Neuronal stem cell (in vitro differentiated cells): ENCODE data around the gene AUTS2.

Experiments used
- DNase-seq: peaks from one replicate; pipeline ENCODE4 v3.0.0-alpha.2; 2013; ENCODE audit warnings: low spot score
- H2AFZ ChIP-seq: one replicate; pipeline ENCODE4 v1.6.1; 2013; ENCODE audit warnings: mild to moderate bottlenecking, low read length, inconsistent platforms
- H2AK5ac ChIP-seq: 2 replicates; pipeline ENCODE4 v1.6.1; 2013; ENCODE audit warnings: low read depth, mild to moderate bottlenecking, inconsistent platforms, low read length, moderate library complexity, mixed read lengths
- H2BK120ac ChIP-seq: 2 replicates; pipeline ENCODE4 v1.6.1; 2013; ENCODE audit warnings: low read depth, mild to moderate bottlenecking, inconsistent platforms, low read length, moderate library complexity, mixed read lengths
- H2BK12ac ChIP-seq: one replicate; pipeline ENCODE4 v1.6.1; 2013; ENCODE audit warnings: low read length, inconsistent platforms
- H2BK15ac ChIP-seq: 2 replicates; pipeline ENCODE4 v1.6.1; 2013; ENCODE audit warnings: mild to moderate bottlenecking, low read length, inconsistent platforms, mixed read lengths
- H2BK5ac ChIP-seq: one replicate; pipeline ENCODE4 v1.6.1; 2013; ENCODE audit warnings: inconsistent platforms, mild to moderate bottlenecking, low read length, moderate library complexity
- H3K14ac ChIP-seq: one replicate; pipeline ENCODE4 v1.6.1; 2013; ENCODE audit warnings: low read length, inconsistent platforms
- H3K18ac ChIP-seq: 2 replicates; pipeline ENCODE4 v1.6.1; 2013; ENCODE audit warnings: low read length, inconsistent platforms
- H3K23ac ChIP-seq: 2 replicates; pipeline ENCODE4 v1.6.1; 2013; ENCODE audit warnings: low read depth, mild to moderate bottlenecking, mixed read lengths, low read length, inconsistent platforms; ENCODE audit not compliant: poor library complexity
- H3K27ac ChIP-seq: replicated peaks from 3 replicates; pipeline ENCODE4 v1.5.1; 2013; ENCODE audit warnings: low read length, inconsistent platforms
- H3K27me3 ChIP-seq, 3 experiments: 2 replicates each; pipeline ENCODE4 v1.6.1; 2013; ENCODE audit warnings: low read length in 3 of 3, mild to moderate bottlenecking in 2 of 3, inconsistent platforms in 1 of 3, low read depth in 1 of 3, mixed read lengths in 1 of 3, moderate library complexity in 1 of 3; ENCODE audit not compliant: control insufficient read depth in 3 of 3, insufficient read depth in 3 of 3
- H3K36me3 ChIP-seq, 2 donors: replicated peaks in 1 of 2; 2 replicates each; pipeline ENCODE4 v1.6.1; 2013; ENCODE audit warnings: low read length in 2 of 2; ENCODE audit not compliant: control insufficient read depth in 2 of 2, insufficient read depth in 2 of 2
- H3K4ac ChIP-seq: 2 replicates; pipeline ENCODE4 v1.6.1; 2013; ENCODE audit warnings: inconsistent platforms, mild to moderate bottlenecking, low read length, moderate library complexity
- H3K4me1 ChIP-seq, 2 donors: 1 replicate in 1 of 2; 2 replicates in 1 of 2; pipeline ENCODE4 v1.6.1; 2013; ENCODE audit warnings: low read length in 2 of 2, low read depth in 1 of 2; ENCODE audit not compliant: control insufficient read depth in 2 of 2, insufficient read depth in 1 of 2
- H3K4me2 ChIP-seq: one replicate; pipeline ENCODE4 v1.6.1; 2013; ENCODE audit warnings: mild to moderate bottlenecking, low read length, inconsistent platforms; ENCODE audit not compliant: insufficient read depth, poor library complexity, severe bottlenecking
- H3K4me3 ChIP-seq, 2 donors: 2 replicates each; pipeline ENCODE4 v1.5.1; 2013; ENCODE audit warnings: low read length in 2 of 2, mild to moderate bottlenecking in 2 of 2, inconsistent platforms in 1 of 2, moderate library complexity in 1 of 2
- H3K79me1 ChIP-seq: one replicate; pipeline ENCODE4 v1.6.1; 2013; ENCODE audit warnings: low read depth, mild to moderate bottlenecking, inconsistent platforms, low read length, moderate library complexity
- H3K9ac ChIP-seq: one replicate; pipeline ENCODE4 v1.6.1; 2013; ENCODE audit warnings: mild to moderate bottlenecking, low read depth, low read length, inconsistent platforms; ENCODE audit not compliant: poor library complexity
- H3K9me3 ChIP-seq, 2 donors: replicated peaks in 1 of 2; 2 replicates each; pipeline versions ENCODE3 to v1.6.1; 2013; ENCODE audit warnings: low read length in 2 of 2, mild to moderate bottlenecking in 2 of 2, inconsistent platforms in 1 of 2, low read depth in 1 of 2, mixed read lengths in 1 of 2, moderate library complexity in 1 of 2; ENCODE audit not compliant: control insufficient read depth in 2 of 2, insufficient read depth in 1 of 2
- H4K8ac ChIP-seq: one replicate; pipeline ENCODE4 v1.6.1; 2013; ENCODE audit warnings: low read depth, mild to moderate bottlenecking, inconsistent platforms, low read length, moderate library complexity
- H4K91ac ChIP-seq: one replicate; pipeline ENCODE4 v1.6.1; 2013; ENCODE audit warnings: low read length, low read depth, mild to moderate bottlenecking, inconsistent platforms; ENCODE audit not compliant: poor library complexity
- WGBS, 2 donors: extraction: QIAGEN DNeasy Blood & Tissue Kit; methylation state at CpG; one replicate each; pipeline ENCODE4 v1.1.7; 2013; ENCODE audit warnings: missing lambda C conversion rate in 2 of 2, mixed read lengths in 1 of 2; ENCODE audit not compliant: insufficient read length in 2 of 2, insufficient replicate concordance in 1 of 2; ENCODE audit errors: extremely low coverage in 2 of 2; 5-methylcytosine and 5-hydroxymethylcytosine counted together

AUTS2 gene

GRCh38 chr7:69764681-69765080 lies 166.4 kb downstream of the AUTS2 start:
- whole genome bisulfite sequencing, 2 donors = no CpG with 5 or more reads among the region's 2 CpGs
- no peak overlapping the region for H4K8ac ChIP-seq
- H2AFZ ChIP-seq = no peak overlapping the region
- no peaks in the 10 kb centered on the region for H3K9me3 ChIP-seq
- no peaks in the 10 kb centered on the region for H3K27me3 ChIP-seq
- H2BK12ac ChIP-seq = no peak overlapping the region
- H3K4me2 ChIP-seq = no peak overlapping the region
- no peak overlapping the region for H2BK120ac ChIP-seq
- H3K18ac ChIP-seq = no peak overlapping the region
- H4K91ac ChIP-seq = no peak overlapping the region
- H2BK5ac ChIP-seq = no peak overlapping the region
- H2AK5ac ChIP-seq = no peak overlapping the region
- peaks cover 11 to 28% of the 10 kb centered on the region in 2 donors for H3K4me1 ChIP-seq
- DNase-seq = no peak
- no peak overlapping the region for H3K4ac ChIP-seq
- no peak overlapping the region for H3K27ac ChIP-seq
- H3K79me1 ChIP-seq = no peaks in the 10 kb centered on the region
- H3K4me3 ChIP-seq = no peak overlapping the region
- no peak overlapping the region for H2BK15ac ChIP-seq
- no peak overlapping the region for H3K14ac ChIP-seq
- no peak overlapping the region for H3K23ac ChIP-seq
- H3K36me3 ChIP-seq = no peaks in the 10 kb centered on the region
- H3K9ac ChIP-seq = no peak overlapping the region

GRCh38 chr7:69765879-69766278 lies 167.6 kb downstream of the AUTS2 start:
- H3K4me1 ChIP-seq = peaks cover 11 to 27% of the 10 kb centered on the region in 2 donors
- H3K23ac ChIP-seq = no peak overlapping the region
- H3K79me1 ChIP-seq = no peaks in the 10 kb centered on the region
- H2BK15ac ChIP-seq = no peak overlapping the region
- H3K4me3 ChIP-seq = no peak overlapping the region
- no peaks in the 10 kb centered on the region for H3K36me3 ChIP-seq
- H3K14ac ChIP-seq = no peak overlapping the region
- no peak overlapping the region for H3K4me2 ChIP-seq
- no peak overlapping the region for H4K91ac ChIP-seq
- no peak overlapping the region for H4K8ac ChIP-seq
- DNase-seq = no peak
- no peaks in the 10 kb centered on the region for H3K27me3 ChIP-seq
- H3K27ac ChIP-seq = no peak overlapping the region
- no peak overlapping the region for H3K4ac ChIP-seq
- no CpG with 5 or more reads among the region's 2 CpGs for WGBS, 2 donors
- no peak overlapping the region for H2BK12ac ChIP-seq
- H2AK5ac ChIP-seq = no peak overlapping the region
- no peaks in the 10 kb centered on the region for H3K9me3 ChIP-seq
- H2AFZ ChIP-seq = no peak overlapping the region
- no peak overlapping the region for H3K9ac ChIP-seq
- H2BK120ac ChIP-seq = no peak overlapping the region
- no peak overlapping the region for H3K18ac ChIP-seq
- no peak overlapping the region for H2BK5ac ChIP-seq

- no peak overlapping the region for H2BK120ac ChIP-seq
- H3K36me3 ChIP-seq = no peaks in the 10 kb centered on the region
- H3K9me3 ChIP-seq = no peaks in the 10 kb centered on the region
- no peak overlapping the region for H2BK12ac ChIP-seq
- H2BK15ac ChIP-seq = no peak overlapping the region
- H3K23ac ChIP-seq = no peak overlapping the region
- DNase-seq = no peak
- H3K4me1 ChIP-seq = peaks cover 10% of the 10 kb centered on the region in 2 donors
- no peak overlapping the region for H3K4me3 ChIP-seq
- no peak overlapping the region for H2BK5ac ChIP-seq
- H3K79me1 ChIP-seq = no peaks in the 10 kb centered on the region
- H3K27ac ChIP-seq = no peak overlapping the region
- H3K4ac ChIP-seq = no peak overlapping the region
- WGBS, 2 donors = no CpG with 5 or more reads among the region's 1 CpG
- no peak overlapping the region for H3K18ac ChIP-seq
- no peak overlapping the region for H2AK5ac ChIP-seq
- no peaks in the 10 kb centered on the region for H3K27me3 ChIP-seq
- H4K91ac ChIP-seq = no peak overlapping the region
- no peak overlapping the region for H2AFZ ChIP-seq
- H4K8ac ChIP-seq = no peak overlapping the region
- H3K4me2 ChIP-seq = no peak overlapping the region
- H3K9ac ChIP-seq = no peak overlapping the region
- H3K14ac ChIP-seq = no peak overlapping the region
Measured at GRCh38 chr7:69768986-69769595, 170.8 kb downstream of the AUTS2 start.

- Histone ChIP-seq H4K91ac (no peak overlapping the region), H3K27ac (no peak overlapping the region), H3K18ac (no peak overlapping the region), H2BK5ac (no peak overlapping the region), H2BK15ac (no peak overlapping the region), H3K4me3 (no peak overlapping the region), H3K4me2 (no peak overlapping the region), H3K23ac (no peak overlapping the region), H2BK12ac (no peak overlapping the region), H3K9ac (no peak overlapping the region), H2AFZ (no peak overlapping the region), H2BK120ac (no peak overlapping the region), H3K4me1 (peaks cover 5 to 7% of the 10 kb centered on the region in 2 donors), H3K9me3 (no peaks in the 10 kb centered on the region), H3K36me3 (no peaks in the 10 kb centered on the region), H3K27me3 (no peaks in the 10 kb centered on the region), H2AK5ac (no peak overlapping the region), H3K4ac (no peak overlapping the region), H3K79me1 (no peaks in the 10 kb centered on the region), H3K14ac (no peak overlapping the region), H4K8ac (no peak overlapping the region)
- DNase-seq = no peak
- no CpG with 5 or more reads among the region's 1 CpG for WGBS, 2 donors
Measured at GRCh38 chr7:69769826-69770225, 171.6 kb downstream of the AUTS2 start.
